Endothelial cell of umbilical vein (primary cell): Measurements from ENCODE around the gene SPATA18. TPM values are rescaled to one million over a fixed set of nuclear protein-coding genes. Genes with fewer than 3 reads are reported as not detected.
A peak's percentile ranks its signal among the peaks of the same experiment; 100 is the strongest.

Experiments used
- BruUV-seq: library from RNA; stranded (reverse); fragments of 400-500 nt; replicated peaks from 2 replicates; lab custom pipeline; 2021; lab: Mats Ljungman, UMichigan
- CTCF ChIA-PET: fragments of 300-600, 350-600 bp; sonication (Branson Sonifier 250); formaldehyde crosslinking; loops from one replicate; lab custom pipeline; 2021; ENCODE audit warnings: antibody characterized with exemption, inconsistent platforms; lab: Charles Lee
- POLR2A ChIA-PET: fragments of 300-600, 350-600 bp; sonication (Branson Sonifier 250); formaldehyde crosslinking; loops from one replicate; lab custom pipeline; 2021; ENCODE audit warnings: antibody characterized with exemption, inconsistent platforms; lab: Charles Lee
- DNase-seq: peaks from one replicate; pipeline ENCODE4 v3.0.0-alpha.2; 2011; ENCODE audit warnings: low read depth, low spot score
- FAIRE-seq: peaks from 2 replicates; lab custom pipeline; 2011; peaks lifted over from hg19 to GRCh38; lab: Jason Lieb, UNC
- H2AFZ ChIP-seq: 2 replicates; pipeline ENCODE4 v1.6.0; 2012; ENCODE audit warnings: low read depth, low read length, control low read depth, inconsistent platforms
- H3K27ac ChIP-seq: 2 replicates; pipeline ENCODE4 v1.5.1; 2011; ENCODE audit warnings: low read depth, mild to moderate bottlenecking, control low read depth, low read length, moderate library complexity; ENCODE audit not compliant: insufficient read depth
- H3K27me3 ChIP-seq, 2 experiments: 2 replicates each; pipeline versions ENCODE4 v1.6.0 to v1.6.1; 2011; ENCODE audit warnings: low read length in 2 of 2, mixed read lengths in 1 of 2; ENCODE audit not compliant: control insufficient read depth in 2 of 2, insufficient read depth in 2 of 2
- H3K36me3 ChIP-seq, 2 experiments: 2 replicates in 1 of 2; 3 replicates in 1 of 2; pipeline ENCODE4 v1.5.1; 2011; ENCODE audit warnings: low read length in 2 of 2, mild to moderate bottlenecking in 1 of 2, moderate library complexity in 1 of 2; ENCODE audit not compliant: control insufficient read depth in 2 of 2, insufficient read depth in 2 of 2; ENCODE audit errors: extremely low read depth in 1 of 2
- H3K4me1 ChIP-seq: 3 replicates; pipeline ENCODE4 v1.5.1; 2011; ENCODE audit warnings: mild to moderate bottlenecking, low read length; ENCODE audit not compliant: control insufficient read depth, insufficient read depth; ENCODE audit errors: extremely low read depth
- H3K4me2 ChIP-seq: 2 replicates; pipeline ENCODE4 v1.6.1; 2011; ENCODE audit warnings: low read length, control low read depth, mixed read lengths; ENCODE audit not compliant: insufficient read depth
- H3K4me3 ChIP-seq, 3 experiments: fragments of 200-600 bp in 1 of 3; sonication (generic), shearing (Covaris generic) in 1 of 3; replicated peaks in 1 of 3; 2 replicates each; pipeline ENCODE4 v1.5.1; 2011 to 2016; ENCODE audit warnings: control low read depth in 3 of 3, low read length in 3 of 3, mild to moderate bottlenecking in 2 of 3, inconsistent platforms in 1 of 3, low read depth in 1 of 3, moderate library complexity in 1 of 3; ENCODE audit not compliant: insufficient read depth in 1 of 3
- H3K79me2 ChIP-seq: 2 replicates; pipeline ENCODE4 v1.6.0; 2012; ENCODE audit warnings: low read length, inconsistent platforms; ENCODE audit not compliant: control insufficient read depth, insufficient read depth
- H3K9ac ChIP-seq: replicated peaks from 2 replicates; pipeline ENCODE3; 2011; ENCODE audit warnings: low read length, control low read depth; ENCODE audit not compliant: insufficient read depth; ENCODE audit errors: extremely low read depth
- H3K9me1 ChIP-seq: replicated peaks from 3 replicates; pipeline ENCODE4 v1.6.0; 2011; ENCODE audit warnings: mild to moderate bottlenecking, low read length; ENCODE audit not compliant: control insufficient read depth, insufficient read depth; ENCODE audit errors: extremely low read depth
- H3K9me3 ChIP-seq: replicated peaks from 2 replicates; pipeline ENCODE4 v1.5.1; 2012; ENCODE audit warnings: low read length, inconsistent platforms; ENCODE audit not compliant: control insufficient read depth, insufficient read depth
- H4K20me1 ChIP-seq: replicated peaks from 2 replicates; pipeline ENCODE3; 2011; ENCODE audit warnings: mild to moderate bottlenecking, low read length; ENCODE audit not compliant: control insufficient read depth, insufficient read depth; ENCODE audit errors: extremely low read depth
- EZH2 ChIP-seq: IDR thresholded peaks from 2 replicates; pipeline ENCODE4 v1.6.1; 2012; ENCODE audit warnings: borderline replicate concordance, low read depth, mild to moderate bottlenecking, moderate library complexity, low read length, inconsistent platforms; ENCODE audit not compliant: severe bottlenecking
- FOS ChIP-seq: IDR thresholded peaks from 2 replicates; pipeline ENCODE4 v1.6.1; 2011; ENCODE audit warnings: mild to moderate bottlenecking, low read length, moderate library complexity, borderline replicate concordance; ENCODE audit not compliant: insufficient read depth
- GATA2 ChIP-seq: IDR thresholded peaks from 2 replicates; pipeline ENCODE4 v1.7.0; 2011; ENCODE audit warnings: low read depth, mild to moderate bottlenecking, moderate library complexity, mixed read lengths, low read length; ENCODE audit not compliant: insufficient read length, insufficient read depth
- JUN ChIP-seq: IDR thresholded peaks from 2 replicates; pipeline ENCODE4 v1.6.1; 2011; ENCODE audit warnings: borderline replicate concordance, low read depth; ENCODE audit not compliant: insufficient read length, insufficient read depth
- MAX ChIP-seq: IDR thresholded peaks from 2 replicates; pipeline ENCODE4 v1.6.1; 2011; ENCODE audit not compliant: insufficient read depth, insufficient read length
- MYC ChIP-seq: IDR thresholded peaks from one replicate; pipeline ENCODE4 v1.6.1; 2011; ENCODE audit warnings: mild to moderate bottlenecking, low read depth, low read length
- POLR2A ChIP-seq: IDR thresholded peaks from 2 replicates; pipeline ENCODE4 v1.6.1; 2012; ENCODE audit warnings: low read depth, mild to moderate bottlenecking, control low read depth, low read length
- POLR2AphosphoS5 ChIP-seq: IDR thresholded peaks from 2 replicates; pipeline ENCODE4 v1.6.1; 2012; ENCODE audit warnings: low read depth, mild to moderate bottlenecking, control low read depth, low read length, moderate library complexity; ENCODE audit not compliant: insufficient read depth
- dilution Hi-C: fragments of 300-500 bp; cut with MboI; formaldehyde crosslinking; loops from one replicate; pipeline ENCODE4 v1.15.0; 2019; ENCODE audit warnings: low sequenced_read_pairs; ENCODE audit not compliant: extremely low pct_ligation_motif_present
- intact Hi-C: fragments of 100-400 bp; cut with micrococcal nuclease; formaldehyde crosslinking; loops from one replicate; pipeline ENCODE4 v1.10.0; 2022
- polyA plus RNA-seq, 4 experiments: library from polyadenylated mRNA; depleted of rRNA in 3 of 4; stranded (reverse) in 3 of 4; unstranded in 1 of 4; fragments of >200 nt; gene quantifications; 2 replicates each; pipeline versions ENCODE4 v1.2.1 to v1.2.3, GENCODE V29; 2011 to 2012; ENCODE audit warnings: missing spikeins in 1 of 4
- total RNA-seq: library from RNA; stranded (reverse); gene quantifications from 2 replicates; pipeline ENCODE4 v1.2.3, GENCODE V29; 2021
- TF ChIP-seq, protein P1 (sequence below), 2 donors: IDR thresholded peaks; 1 replicate in 1 of 2; 2 replicates in 1 of 2; pipeline ENCODE4 v1.5.1; 2011; ENCODE audit warnings: low read length in 2 of 2, mild to moderate bottlenecking in 2 of 2, moderate library complexity in 2 of 2, control low read depth in 1 of 2, inconsistent platforms in 1 of 2, low read depth in 1 of 2; ENCODE audit not compliant: insufficient read depth in 1 of 2; ENCODE audit errors: extremely low read depth in 1 of 2

Gene SPATA18
- total and polyA plus RNA-seq, 2 donors (not counting 3 experiments of a cell fraction or from before 2014, with no cell fraction given) = 2.7 to 4.6 TPM

- Histone ChIP-seq H3K9me3 (no peaks in the 10 kb centered on the region), H3K36me3 (no peaks in the 10 kb centered on the region), H2AFZ (peak overlapping the region; percentile 96), H3K79me2 (no peaks in the 10 kb centered on the region), H3K27ac (peak overlapping the region; percentile 10), H3K27me3 (peaks cover 23 to 41% of the 10 kb centered on the region in 2 experiments), H3K9ac (peak overlapping the region; percentile 45), H3K9me1 (no peaks in the 10 kb centered on the region), H3K4me1 (peaks cover 12% of the 10 kb centered on the region), H3K4me3 (peak overlapping the region; percentile 71 to 74 (median 72)), H3K4me2 (peak overlapping the region; percentile 93), H4K20me1 (no peaks in the 10 kb centered on the region)
- dilution Hi-C loops (no loop called here), intact Hi-C loops (loop anchor here (1.0 kb wide), 1 partner anchor 13 kb away; no protein-coding TSS in a partner anchor)
- ChIA-PET POLR2A (interaction anchor here (1.5 kb wide), 1 partner anchor 14 kb away, joined by 5 read pairs; the partner anchor contains the start of gene SGCB), CTCF (interaction anchor here (2.9 kb wide), 1 partner anchor 14 kb away, joined by 13 read pairs; the partner anchor contains the start of gene SGCB)
- DNase-seq (peak; percentile 90), FAIRE-seq (peak; percentile 76)
- TSS peak; percentile 86 for BruUV-seq
- TF ChIP-seq GATA2 (no peak), EZH2 (peak; percentile 64), JUN (no peak), POLR2A (peak; percentile 69), POLR2AphosphoS5 (no peak), FOS (peak; percentile 30), MAX (peak; percentile 35), MYC (peak; percentile 0)
- TF ChIP-seq, protein P1, sequence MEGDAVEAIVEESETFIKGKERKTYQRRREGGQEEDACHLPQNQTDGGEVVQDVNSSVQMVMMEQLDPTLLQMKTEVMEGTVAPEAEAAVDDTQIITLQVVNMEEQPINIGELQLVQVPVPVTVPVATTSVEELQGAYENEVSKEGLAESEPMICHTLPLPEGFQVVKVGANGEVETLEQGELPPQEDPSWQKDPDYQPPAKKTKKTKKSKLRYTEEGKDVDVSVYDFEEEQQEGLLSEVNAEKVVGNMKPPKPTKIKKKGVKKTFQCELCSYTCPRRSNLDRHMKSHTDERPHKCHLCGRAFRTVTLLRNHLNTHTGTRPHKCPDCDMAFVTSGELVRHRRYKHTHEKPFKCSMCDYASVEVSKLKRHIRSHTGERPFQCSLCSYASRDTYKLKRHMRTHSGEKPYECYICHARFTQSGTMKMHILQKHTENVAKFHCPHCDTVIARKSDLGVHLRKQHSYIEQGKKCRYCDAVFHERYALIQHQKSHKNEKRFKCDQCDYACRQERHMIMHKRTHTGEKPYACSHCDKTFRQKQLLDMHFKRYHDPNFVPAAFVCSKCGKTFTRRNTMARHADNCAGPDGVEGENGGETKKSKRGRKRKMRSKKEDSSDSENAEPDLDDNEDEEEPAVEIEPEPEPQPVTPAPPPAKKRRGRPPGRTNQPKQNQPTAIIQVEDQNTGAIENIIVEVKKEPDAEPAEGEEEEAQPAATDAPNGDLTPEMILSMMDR (IDR thresholded peaks at IDR 0.05; ENCODE audit: extremely low read depth in 1 of 2, insufficient read depth in 1 of 2, low read depth in 1 of 2, low read length in 2 of 2) = no peak
Measured at GRCh38 chr4:52051615-52052474, 741 bp downstream of the SPATA18 start.
